Iris pigment epithelial cell (primary cell): ENCODE results near the gene ACTN4.
A peak's percentile ranks its signal among the peaks of the same experiment; 100 is the strongest.

ENCODE experiments used
- DNase-seq: peaks from one replicate; pipeline ENCODE4 v3.0.0-alpha.2; 2011; ENCODE audit warnings: low read depth

The ACTN4 gene

DNA sequence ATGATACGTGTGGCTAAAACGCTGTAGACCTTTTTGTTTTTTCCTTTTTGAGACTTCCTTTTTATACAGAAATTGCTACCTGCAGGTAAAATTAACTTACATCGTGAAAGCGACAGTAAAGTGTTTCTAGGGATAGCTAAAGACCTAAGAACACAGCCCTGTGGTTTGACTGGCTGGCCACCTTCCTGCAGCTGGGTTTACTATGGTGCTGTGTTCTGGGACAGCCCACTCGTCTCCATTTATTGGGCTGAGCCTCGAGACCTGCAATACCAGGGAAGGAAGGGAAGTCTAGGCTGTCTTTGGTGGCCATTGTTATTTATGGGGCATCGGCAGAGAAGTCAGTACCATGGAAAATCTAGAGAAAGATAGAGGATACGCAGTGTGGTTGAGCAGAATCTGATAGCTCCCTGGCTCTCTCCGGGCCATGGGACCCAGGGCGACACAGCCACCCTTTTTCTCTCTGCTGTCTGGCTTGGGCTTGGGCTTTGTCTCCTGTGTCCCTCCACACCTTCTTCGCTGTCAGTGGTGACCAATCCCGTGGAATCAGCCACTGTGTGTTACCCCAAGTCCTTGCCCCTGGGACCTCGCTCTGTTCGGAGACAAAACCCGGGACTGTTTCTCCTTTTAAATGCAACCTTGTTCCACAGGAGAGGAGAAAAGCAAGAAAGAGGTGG lies 30.9 kb downstream of the ACTN4 start:
- DNase-seq = no peak

DNA sequence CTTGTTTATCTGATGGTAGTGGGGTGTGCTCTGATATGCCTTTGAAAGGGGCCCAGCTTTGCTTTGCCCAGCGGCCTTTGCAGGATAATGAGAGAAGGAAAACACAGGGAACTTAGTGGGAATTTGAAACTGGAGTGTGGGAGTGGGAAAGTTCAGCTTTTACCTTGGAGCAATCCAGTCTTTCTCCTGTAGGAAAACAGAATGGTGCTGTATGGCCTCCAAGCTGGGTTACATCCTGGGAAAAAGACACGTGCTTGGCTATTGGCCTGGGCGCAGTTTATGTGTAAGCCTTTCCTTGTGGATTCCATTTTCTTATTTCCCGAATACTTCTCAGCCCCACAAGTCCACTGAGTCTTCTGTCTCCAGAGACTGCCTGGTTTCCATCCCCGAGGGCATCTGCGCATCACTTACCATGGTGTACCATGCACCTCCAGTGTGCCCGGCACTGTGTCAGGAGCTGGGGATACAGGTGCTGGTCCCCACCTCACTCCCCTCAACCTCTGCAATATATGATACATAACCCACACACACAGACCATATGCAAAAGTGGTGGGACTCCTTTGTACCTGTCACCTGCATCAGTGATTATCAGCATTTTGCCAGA lies 31.5 kb downstream of the ACTN4 start:
- DNase-seq = no peak

- peak; percentile 45 for DNase-seq
Measured at GRCh38 chr19:38679839-38680238, 32.4 kb downstream of the ACTN4 start.

GRCh38 chr19:38682195-38682867 lies 34.9 kb downstream of the ACTN4 start:
- no peak for DNase-seq

- no peak for DNase-seq
Measured at GRCh38 chr19:38682872-38683392, 35.5 kb downstream of the ACTN4 start.

DNA sequence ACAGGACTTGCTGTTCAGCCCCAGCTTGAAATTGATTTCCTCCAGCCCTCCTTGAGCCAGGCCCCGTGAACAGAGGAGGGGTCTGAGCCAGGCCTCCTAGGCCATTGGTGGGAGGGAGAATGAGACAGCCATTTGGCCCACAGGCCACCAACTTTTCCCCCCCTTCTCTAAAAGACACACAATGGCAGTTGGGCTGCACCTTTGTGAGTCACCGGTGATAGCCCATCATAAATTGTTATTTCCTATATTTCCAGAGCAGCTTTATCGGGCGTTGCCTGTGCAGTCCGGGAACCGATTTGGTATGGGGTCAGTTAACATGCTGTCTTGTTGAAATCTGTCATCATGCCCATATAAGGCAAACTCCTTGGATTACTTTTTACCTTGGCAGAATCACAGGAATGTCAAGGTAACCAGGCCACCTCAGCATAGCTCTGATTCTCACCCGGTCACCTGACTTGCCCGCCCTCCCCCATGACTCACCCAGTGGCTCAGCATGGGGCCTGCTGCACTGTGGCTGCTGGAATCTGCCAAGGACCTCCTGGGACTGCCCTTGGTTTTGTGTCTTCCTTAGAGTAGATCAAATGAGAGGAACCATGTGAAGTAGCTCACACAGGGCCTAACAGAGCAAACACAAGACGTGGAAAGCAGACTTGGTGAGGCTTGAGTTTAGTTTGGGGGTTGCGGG lies 36.1 kb downstream of the ACTN4 start:
- peak; percentile 93 for DNase-seq

DNA sequence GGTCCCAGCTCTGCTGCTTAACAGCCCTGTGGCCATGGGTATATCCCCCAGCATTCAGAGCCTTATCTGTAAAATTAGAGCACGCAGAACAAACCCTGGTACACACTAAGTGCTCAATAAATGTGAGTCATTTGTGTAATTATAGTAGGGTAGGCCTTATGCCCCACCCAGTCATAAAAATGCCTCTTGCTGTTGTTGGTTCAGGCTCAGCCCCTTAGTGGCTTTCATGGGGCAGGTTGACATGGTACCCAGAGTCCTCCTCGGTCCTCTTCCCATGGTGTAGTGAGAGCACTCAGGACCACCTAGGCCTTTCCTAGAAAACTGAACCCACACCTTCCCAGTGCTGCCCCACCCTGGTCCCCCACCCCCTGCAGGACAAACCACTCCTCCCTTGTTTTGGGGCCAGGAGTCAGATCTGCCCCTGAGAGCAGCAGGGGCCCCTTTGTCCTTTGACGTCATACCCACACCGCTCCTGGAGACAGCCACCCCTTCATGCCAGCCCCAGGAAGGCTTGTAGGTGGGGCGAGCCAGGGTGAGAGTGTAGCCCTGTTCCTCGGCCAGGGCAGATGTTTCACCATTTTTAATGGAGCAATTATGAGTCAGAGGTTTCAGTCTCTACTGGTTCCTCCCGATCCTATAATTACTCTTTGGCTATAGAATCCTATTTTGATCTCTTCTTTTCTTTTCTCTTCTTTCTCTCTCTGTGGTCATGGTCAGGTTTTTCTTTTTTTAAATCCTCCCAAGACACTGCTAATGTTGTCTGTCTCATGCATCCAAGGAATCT lies 36.8 kb downstream of the ACTN4 start:
- DNase-seq = peak; percentile 87

DNA sequence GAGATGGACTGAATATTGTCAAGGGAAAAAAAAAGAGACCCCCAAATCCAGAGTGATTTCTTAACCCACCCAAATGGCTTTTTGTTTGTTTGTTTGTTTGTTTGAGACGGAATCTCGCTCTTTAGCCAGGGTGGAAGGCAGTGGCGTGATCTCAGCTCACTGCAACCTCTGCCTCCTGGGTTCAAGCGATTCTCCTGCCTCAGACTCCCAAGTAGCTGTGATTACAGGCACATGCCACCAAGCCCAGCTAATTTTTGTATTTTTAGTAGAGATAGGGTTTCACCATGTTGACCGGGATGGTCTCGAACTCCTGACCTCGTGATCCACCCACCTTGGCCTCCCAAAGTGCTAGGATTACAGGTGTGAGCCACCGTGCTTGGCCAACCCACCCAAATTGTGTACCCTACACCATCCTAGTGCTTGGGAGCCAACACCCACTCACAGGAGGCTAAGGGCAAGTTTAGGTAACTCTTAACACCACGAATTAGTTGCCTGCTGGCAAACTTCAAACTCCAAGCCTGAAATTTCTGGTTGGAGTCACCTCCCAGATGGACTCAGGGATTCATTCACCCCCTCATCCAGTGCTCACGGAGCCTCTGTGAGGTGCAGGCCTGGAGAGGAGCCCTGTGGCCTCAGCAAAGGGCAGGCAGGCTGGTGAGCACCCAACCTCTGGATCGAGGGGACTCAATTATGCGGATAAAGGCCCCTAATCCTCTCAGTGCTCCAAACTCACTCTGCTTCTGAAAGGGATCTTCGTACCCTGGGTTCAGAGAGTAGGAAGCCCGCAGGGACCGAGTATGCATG lies 37.6 kb downstream of the ACTN4 start:
- no peak for DNase-seq

- DNase-seq = peak; percentile 77
Measured at GRCh38 chr19:38685666-38686529, 38.4 kb downstream of the ACTN4 start.

- no peak for DNase-seq
Measured at GRCh38 chr19:38686530-38686888, 39.1 kb downstream of the ACTN4 start.

DNA sequence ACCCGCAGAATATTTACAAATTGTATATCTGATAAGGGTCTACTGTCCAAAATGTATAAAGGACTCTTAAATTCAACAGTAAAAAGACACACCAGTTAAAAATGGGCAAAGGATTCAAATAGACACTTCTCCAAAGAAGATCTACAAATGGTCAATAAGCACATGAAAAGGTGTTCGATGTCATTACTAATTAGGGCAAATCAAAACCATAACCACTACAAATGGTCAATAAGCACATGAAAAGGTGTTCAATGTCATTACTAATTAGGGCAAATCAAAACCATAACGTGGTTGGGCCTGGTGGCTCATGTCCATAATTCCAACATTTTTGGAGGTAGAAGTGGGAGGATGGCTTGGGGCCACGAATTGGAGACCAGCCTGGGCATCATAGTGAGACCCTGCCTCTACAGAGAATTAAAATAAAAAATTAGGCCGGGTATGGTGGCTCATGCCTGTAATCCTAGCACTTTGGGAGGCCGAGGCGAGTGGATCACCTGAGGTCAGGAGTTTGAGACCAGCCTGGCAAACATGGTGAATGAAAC lies 40.5 kb downstream of the ACTN4 start:
- no peak for DNase-seq

DNA sequence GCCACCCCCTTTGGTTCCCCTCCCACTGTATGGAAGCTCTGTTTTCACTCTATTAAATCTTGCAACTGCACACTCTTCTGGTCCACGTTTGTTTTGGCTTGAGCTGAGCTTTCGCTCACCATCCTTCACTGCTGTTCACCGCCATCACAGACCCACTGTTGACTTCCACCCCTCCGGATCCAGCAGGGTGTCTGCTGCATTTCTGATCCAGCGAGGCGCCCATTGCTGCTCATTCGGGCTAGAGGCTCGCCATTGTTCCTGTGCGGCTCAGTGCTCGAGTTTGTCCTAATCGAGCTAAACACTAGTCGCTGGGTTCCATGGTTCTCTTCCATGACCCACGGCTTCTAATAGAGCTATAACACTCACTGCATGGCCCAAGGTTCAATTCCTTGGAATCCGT lies 42.7 kb downstream of the ACTN4 start:
- DNase-seq = no peak

- no peak for DNase-seq
Measured at GRCh38 chr19:38690832-38691231, 43.4 kb downstream of the ACTN4 start.

- DNase-seq = peak; percentile 98
Measured at GRCh38 chr19:38691938-38692457, 44.5 kb downstream of the ACTN4 start.

DNA sequence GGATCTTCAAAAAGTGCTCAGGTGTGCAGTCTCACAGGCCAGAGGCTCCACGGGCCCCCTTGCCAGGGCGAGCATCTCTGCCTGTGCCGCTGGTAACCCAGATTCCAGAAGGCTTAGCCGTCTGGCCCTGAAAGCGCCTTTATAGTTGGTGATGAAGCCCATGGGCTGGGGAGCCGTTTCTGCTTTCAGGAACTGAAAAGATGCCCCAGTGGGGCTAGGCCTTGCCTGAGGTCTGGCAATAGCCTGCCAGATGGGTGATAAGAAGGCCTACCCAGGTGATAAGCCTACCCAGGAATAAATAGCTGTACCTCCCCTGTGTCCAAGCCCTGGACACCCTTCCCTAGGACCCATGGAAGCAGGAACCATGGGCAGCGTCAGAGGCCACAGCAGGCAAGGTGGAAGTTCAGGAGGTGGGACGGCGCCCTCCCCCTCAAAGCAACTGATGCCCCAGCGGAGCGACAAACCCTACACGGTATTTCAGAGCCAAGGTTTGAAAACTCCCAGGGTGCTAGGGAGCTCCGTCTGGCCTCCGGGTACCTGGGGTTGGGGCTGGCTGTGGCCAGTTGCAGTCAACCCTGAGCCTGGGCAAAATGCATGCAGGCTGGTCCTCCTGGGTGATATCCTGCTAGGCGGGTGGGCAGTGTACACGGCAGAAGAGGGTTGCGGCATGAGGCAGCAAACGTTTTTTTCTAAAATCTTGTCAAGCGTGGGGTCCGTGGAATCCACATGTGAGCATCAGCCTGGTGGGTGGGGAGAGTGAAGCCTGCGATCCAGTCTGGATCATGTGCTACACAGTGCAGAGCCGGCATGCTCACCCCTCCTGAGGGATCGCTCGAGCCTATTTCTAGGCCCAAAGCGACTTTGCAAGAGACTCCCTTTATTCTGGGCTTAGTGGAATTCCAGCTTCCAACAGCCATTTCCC lies 45.3 kb downstream of the ACTN4 start:
- DNase-seq = peak; percentile 39

GRCh38 chr19:38693380-38694223 lies 46.2 kb downstream of the ACTN4 start:
- peak; percentile 76 for DNase-seq

GRCh38 chr19:38695317-38695683 lies 47.9 kb downstream of the ACTN4 start:
- DNase-seq = no peak
